HG03432 (cell line): ENCODE results near the gene ING3.
"Not testable (repeated sequence)": the region's sequence is repeated elsewhere in the genome, so short reads cannot be mapped to it uniquely, and the experiment has no call there.

ENCODE experiments used
- ATAC-seq: cut with Tn5 transposase; IDR thresholded peaks from one replicate; pipeline ENCODE4 v1.9.1; 2021; ENCODE audit warnings: mild to moderate bottlenecking, moderate library complexity; ENCODE audit not compliant: unreplicated experiment

ING3 gene

DNA sequence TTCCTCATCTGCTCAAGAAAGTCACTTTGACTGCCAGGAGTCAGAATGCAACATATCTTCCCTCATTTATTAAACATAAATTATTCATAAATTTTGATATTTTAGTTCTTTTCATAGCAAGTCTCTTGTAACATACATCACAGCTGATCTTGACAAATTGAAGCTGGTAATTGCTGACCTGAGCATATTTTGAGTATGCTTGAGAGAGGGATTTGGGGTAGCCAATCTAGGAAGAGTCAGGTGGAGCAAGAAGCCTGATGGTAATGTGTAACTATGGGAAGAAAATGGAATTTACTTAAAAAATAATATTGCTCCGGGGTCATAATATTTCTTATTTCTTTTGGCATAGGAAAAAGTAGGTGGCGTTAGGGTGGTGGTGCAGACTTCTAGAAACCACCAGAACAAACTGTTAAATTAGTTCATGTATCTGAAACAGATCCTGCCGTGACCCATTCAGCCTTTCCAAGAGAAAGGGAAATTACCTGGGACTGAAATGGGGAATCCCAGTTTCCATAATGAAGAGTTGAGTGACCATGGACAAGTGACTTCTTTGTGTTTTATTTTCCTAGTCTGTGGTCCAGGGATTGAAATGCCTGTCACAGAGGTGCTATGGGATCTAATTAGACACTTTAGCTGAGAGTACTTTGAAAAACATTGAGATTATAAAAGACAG lies 50.8 kb downstream of the ING3 start:
- ATAC-seq: no peak

DNA sequence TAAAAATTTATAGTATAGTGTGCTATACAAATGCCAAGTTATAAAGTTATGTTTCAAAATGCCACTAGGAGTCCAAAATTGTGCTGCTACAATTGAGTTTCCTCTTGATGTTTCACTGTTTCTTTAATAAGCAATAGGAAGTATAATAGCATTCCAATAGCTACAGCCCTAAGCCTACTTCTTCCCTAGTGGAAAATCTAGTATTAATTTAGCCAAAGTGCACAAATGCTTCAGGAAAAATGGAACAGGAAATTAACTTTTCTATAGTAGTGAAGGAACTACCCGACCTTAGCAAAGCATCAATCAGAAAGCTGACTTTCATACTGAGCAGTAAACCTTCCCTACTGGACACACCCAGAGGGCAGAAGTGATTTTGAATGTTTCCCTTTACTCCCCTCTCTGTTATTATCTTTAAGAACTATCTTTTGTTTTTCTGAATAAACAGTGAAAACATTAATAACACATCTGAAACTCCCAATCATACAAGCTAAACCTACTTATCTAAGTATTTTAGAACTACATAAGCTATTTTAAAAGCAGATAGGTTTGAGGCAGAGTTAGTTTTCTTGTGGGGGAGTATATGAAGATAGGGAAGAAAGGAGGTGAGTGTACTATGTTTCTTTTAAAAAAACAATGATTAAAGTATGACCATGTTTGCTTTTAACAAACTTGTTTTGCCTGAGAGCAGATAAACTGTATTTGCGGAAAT lies 51.6 kb downstream of the ING3 start:
- no peak for ATAC-seq

DNA sequence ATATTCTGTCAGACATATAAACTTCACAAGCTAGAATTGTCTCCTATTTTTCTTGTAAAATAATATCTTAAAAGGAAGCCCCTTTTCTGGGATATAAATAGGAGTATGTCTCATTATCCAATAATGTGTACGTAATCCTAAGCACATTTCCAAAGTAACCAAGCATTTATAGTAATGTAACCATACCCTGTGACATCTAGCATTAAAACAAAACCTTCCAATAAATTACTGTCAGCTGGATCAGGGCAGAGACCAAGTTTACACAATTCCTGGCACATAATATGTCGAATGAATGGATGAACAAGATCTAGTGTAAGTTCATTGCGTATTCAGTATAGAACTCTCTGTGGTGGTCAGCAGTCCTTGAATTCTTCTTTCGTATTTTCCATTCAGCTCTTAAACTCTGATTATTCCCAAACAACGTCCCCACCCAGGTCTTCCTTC lies 52.2 kb downstream of the ING3 start:
- ATAC-seq: no peak

DNA sequence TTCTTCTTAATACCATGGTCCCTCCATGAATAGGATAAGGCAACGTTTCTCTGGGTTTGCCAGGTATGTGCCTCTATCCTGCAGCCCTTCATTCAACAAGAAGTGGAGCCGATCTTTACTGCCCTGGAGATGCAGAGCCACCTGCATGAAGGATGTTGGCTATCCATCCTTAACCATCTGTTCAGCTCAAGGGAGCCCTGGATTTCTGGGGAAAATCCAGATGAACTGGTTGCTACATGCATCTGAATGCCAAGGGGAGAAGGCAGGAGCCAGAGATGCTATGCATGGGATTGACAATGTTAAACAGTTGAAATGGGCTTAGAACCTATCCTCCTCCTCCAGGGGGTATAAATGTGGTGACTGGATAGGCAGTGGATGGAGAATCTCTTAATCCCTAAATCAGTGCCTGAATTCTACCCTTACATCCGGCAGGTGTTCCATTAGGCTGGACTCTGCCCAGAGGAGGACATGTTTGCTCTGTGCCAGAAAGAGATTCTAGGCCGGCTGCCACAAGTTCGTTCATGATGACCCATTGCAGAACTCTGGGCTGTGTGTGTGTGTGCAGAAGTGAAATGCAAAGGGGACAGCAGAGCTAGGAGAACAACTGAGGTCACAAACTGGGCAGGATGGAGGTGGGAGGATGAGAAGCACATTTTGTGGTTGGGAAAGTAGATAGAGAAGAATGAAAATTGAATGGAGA lies 53.6 kb downstream of the ING3 start:
- ATAC-seq: no peak

DNA sequence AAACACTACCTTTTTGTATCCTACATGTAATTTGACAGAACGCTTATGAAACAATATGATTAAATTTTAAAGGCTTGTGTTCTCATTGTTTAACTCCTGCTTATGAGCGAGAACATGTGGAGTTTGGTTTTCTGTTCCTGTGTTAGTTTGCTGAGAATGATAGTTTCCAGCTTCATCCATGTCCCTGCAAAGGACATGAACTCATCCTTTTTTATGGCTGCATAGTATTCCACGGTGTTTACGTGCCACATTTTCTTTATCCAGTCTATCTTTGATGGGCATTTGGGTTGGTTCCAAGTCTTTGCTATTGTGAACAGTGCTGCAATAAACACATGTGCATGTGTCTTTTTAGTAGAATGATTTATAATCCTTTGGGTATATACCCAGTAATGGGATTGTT lies 54.5 kb downstream of the ING3 start:
- not testable (repeated sequence) for ATAC-seq

DNA sequence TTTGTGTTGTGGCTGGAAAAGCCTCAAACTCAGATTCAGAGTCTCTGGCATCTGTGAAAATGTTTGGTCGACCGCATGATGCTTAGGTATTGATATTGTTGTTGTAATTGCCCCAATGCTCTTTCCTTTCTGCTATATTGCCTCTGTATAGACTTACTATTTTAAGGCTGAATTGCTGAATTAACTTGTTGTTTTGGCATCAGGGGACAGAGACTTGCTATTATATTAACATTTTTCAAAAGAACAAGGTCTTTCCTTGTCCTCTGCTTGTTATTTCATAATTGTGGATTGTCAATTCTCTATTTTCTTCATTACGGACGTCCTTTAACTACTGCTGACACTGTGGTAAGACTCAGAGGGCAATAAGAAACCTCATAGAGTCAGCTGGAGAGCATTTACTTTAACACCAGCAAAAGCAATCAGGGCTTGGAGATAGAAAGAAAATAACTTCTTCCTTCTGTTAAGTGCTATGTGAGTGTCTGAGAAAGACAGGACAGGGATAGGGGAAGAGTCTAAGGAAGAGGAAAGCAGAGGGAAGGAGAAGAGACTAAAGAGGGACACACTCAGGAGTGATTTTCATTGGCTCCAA lies 55.5 kb downstream of the ING3 start:
- no peak for ATAC-seq

DNA sequence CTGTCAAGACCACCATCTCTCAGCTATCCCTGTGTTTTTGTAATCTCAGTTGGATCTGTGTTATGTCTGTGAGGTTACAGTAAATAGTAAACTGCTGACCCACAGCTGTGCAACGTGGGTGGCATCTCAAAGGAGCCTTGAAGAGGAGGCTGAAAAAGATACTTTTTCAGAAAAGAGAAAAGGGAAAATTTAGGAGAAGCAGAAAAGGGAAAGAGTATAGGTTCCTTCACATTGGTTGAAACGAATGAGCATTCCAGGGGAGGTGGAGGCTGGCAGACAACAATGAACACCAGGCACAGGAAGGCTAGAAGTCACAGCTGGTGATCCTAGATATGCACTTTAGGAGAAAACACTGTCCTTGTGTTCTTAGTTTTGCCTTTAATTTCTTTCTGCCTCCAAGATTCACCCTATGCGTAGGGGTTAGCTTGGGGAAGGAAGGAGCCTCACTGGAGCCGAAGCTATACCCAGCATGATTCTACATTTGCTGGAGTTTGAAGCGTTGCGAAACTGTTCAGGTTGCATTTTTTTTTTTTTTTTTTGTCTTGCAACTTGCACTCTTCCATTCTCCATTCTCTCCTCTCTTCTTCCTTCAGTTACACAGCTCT lies 56.2 kb downstream of the ING3 start:
- ATAC-seq: no peak

DNA sequence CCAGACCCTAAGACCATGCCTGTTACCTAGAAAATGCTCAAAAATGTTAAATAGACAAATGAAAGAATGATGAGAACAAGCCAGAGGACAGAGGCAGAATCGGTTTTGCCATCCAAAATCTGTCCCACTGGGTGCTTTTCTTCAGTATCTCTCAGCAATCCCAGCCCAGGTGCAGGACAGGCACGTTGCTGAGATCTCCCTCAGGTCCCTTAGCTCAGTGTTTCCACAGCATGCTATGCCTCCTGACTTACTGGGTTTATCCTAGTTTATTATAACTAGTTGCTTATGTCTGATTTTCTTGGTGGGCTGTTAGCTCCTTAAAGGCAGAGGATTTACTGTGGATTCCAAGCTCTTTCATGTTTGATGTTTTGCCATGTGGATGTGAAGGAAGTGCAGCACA lies 58.2 kb downstream of the ING3 start:
- no peak for ATAC-seq

DNA sequence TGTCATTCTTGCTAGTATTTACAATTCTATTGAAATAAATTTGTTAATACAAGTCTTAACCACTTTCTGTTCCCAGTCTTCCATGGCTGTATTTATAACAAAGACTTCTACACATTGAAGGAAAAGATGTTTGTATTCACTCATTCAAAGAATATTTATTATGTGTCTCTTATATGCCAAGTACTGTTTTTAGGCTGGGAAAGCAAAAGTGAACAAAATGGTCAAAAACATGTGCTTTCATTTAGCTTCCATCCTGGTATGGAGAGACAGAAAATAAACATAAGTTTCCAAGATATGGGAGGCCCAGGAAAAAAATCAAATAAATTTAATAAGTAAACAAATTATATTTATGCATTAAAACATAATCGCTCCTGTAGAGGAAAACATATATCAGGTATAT lies 60.8 kb downstream of the ING3 start:
- ATAC-seq: no peak

DNA sequence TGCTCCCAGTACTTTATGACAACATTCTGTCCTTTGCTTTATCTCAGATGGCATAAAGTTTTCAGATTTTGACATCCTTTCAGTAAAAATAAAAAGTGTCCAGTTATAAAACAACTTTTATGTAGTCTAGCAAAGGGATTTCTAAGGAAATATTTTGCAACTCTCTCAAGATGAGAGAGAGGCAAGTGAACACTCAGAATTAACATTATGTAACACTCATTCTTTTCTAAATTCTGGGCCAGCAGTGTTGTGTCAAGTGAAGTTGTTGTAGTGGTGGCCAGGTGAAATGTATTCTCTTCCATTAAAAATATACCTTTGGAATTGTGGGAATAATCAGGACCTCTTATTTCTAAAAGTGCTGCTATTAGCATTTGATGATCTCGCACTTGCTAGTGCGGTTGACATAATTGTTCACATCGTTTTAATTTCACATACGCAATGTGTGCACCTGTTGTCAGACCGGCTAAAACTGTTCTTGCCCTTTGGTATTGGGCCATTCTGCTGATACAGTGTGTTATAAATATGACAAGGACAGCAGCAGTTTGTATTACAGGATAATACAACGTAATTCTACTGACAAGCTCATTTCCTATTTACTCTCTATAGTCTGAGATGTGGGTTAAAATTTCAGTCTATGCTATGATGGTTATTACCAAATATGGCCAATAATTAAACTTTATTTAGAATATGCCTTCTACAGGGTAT lies 61.7 kb downstream of the ING3 start:
- no peak for ATAC-seq

DNA sequence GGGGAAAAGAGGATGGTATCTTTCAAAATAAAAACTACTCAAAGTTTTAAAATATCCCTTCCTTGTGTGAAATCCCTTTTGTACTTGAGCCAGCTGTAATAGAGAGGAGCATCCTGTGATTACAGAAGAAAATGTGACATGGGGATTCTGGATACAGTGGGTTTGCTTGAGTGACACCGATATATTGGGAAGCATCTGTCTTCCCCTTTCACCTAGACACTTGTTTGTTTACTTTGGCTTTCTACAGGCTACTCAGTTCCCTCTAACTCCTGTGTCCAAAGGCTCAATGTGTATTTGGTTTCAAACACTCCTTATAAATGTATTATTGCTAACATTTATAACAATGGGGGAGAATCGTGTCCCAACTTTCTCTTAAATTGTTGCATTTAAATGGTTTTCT lies 62.3 kb downstream of the ING3 start:
- ATAC-seq: no peak

DNA sequence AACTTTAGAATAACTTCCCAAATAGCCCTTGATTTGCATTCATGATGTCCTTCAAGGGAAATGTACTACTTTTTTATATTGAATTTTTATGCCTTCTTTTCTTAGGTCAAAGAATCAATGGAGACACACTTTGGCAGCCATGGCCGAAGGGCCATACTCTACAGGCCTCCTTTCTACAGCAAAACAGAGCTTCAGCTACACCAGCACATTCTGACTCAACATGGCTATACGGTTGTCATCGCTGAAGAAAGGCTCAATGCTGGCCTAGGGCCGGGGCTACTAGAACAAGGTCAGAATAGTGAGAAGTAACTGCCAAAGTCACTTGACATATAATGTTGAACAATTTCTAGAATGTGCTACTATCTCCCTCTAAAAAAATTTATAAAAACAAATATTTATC lies 65.0 kb downstream of the ING3 start:
- ATAC-seq: no peak

DNA sequence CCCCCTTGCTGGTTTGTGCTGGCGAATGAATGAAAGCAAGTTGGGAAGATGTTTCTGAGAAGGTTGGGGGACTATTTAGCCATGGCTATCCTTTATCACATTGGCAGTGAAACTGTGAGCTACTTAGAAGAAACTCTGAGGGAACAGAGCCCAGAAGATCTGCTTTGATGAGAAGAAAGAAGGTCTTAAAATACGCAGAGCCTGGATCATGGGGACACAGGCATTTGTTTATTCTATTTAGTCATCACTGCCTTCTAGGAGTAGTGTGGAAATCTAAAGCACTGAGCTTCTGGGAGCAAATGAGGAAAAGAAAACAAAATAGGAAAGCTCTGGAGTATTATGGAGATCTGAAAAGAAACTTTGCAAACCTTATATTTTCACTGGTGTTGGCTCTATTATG lies 66.4 kb downstream of the ING3 start:
- no peak for ATAC-seq

DNA sequence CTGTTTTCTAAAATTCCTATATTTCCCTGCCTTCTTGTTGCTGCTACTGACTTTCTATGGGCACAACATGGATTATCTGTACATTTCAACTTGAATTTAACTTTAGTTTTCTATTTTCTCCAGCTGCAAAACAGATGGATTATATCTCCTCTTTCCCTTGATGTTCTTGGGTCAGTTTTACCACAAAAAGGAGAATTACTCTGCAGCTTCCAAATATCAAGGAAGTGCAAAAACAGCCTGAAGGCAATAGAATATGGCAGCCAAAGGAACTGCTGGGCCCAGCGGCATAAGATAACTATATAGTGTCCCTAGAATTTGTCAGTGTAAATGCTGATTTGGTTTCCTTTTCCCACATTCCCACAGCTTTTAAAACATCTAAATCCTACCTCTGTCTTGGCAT lies 67.0 kb downstream of the ING3 start:
- no peak for ATAC-seq

DNA sequence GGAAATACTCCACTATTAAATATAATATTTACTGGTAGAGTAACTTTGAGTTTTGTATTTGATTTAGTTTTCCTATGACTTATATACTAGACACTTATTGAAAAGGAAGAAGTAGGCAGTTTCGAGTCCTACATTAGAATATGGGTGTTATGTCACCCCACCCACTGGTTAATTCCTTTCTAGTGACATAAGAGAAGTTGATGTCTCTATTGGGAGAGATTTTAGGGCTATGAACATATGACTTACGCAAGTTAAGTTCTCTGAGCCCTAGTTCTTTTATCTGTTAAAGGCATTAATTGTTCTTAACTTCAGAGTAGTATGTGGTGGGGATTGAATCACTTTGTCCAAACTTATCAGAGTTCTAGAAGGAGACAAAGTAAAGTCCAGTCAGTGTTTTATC lies 68.4 kb downstream of the ING3 start:
- ATAC-seq: no peak

DNA sequence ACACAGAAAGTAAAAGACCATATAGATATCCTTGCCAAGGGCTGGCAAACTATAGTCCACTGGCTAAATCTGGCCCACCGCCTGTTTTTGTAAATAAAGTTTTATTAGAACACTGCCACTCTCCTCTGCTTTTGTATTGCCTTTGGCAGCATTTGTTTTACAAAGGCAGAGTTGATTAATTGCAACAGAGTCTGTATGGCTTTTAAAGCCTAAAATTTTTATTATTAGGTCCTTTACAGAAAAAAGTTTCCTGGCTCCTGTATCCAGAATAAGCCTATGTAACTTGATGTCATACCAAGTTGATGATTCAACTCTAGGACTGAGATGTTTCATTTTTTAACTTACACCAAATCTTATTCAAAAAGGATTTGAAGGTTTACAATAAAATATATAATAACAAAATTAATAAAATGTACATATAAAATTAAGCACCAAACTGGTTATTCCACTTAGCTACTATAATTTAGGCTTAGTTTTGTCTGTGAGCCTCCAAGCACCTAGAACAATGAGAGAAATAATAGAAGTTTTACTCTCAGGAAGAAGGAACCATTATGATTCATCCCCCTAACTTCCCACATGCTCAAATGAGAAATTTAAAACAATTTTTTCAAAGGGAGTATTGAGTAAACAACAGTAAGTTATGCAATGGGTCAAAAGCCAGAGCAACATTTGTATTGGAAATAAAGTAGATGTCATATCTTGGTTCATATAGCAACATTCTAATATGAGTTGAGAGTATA lies 69.8 kb downstream of the ING3 start:
- no peak for ATAC-seq

DNA sequence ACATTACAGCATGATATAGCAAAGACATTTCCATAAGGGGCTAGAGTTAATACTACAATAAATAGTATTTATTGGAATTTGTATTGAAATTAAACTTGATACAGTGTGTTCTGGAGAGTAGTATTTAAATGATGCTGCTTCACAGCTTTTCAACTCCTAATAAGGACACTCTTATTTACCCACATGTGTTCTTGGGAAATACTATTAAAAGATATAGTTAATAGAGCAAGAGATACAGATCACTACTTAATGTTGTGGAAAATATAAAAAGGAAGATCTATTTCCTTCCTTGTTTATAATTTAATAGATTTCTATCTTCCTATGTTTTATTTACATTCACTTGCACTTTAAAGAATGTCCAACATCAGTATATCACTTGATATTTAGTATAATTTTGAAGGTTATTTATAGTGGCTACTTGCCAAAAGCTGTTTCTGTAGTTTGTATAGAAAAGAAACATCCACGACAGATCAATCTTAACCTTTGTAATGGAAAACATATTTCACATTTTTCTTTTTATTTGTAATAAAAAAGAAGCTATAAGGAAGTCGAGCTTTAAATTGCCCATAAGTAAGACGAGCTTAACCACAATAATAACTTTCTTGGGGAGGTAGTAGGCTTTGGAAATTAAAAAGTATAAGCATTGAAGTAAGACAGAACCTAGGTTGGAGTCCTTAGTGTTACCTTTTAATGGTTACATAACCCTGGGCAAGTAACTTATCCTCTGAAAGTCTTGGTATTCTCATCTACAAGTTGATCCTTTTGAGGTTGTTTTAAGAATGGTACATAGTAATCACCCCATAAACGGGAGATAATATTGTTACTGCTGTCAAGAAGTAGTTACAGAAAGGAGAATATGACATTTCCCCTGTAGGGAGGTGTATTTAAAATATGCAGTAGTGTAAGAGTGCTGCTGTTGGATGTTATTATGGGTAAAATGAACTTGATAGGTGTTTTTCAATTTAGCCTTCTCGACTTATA lies 70.7 kb downstream of the ING3 start:
- ATAC-seq: no peak

DNA sequence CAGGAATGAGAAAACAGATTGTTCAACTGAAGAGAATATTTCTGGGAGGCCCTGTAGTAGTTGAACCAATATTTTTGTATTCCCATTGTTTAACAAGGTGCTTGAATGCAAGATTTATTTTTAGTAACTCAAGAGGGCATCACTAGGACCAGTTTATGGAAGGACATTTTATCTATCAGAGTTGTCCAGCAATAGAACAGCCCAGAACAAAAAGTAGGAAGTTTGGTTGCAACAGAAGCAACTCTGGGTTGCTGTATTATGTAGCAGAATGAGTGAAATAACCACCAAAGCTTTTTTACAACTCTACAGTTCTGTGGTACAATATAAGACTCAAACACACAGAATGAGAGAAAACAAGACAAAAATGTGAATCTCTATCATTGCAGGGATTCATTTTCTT lies 72.6 kb downstream of the ING3 start:
- no peak for ATAC-seq
